Endothelial cell of umbilical vein (primary cell): ENCODE data around the gene MAP6.

ENCODE experiments used
- GATA2 ChIP-seq: IDR thresholded peaks from 2 replicates; pipeline ENCODE4 v1.7.0; 2011; ENCODE audit warnings: low read depth, mild to moderate bottlenecking, moderate library complexity, mixed read lengths, low read length; ENCODE audit not compliant: insufficient read length, insufficient read depth
- JUN ChIP-seq: IDR thresholded peaks from 2 replicates; pipeline ENCODE4 v1.6.1; 2011; ENCODE audit warnings: borderline replicate concordance, low read depth; ENCODE audit not compliant: insufficient read length, insufficient read depth
- POLR2A ChIP-seq: IDR thresholded peaks from 2 replicates; pipeline ENCODE4 v1.6.1; 2012; ENCODE audit warnings: low read depth, mild to moderate bottlenecking, control low read depth, low read length
- TF ChIP-seq, protein P1 (sequence below), 2 donors: IDR thresholded peaks; 1 replicate in 1 of 2; 2 replicates in 1 of 2; pipeline ENCODE4 v1.5.1; 2011; ENCODE audit warnings: low read length in 2 of 2, mild to moderate bottlenecking in 2 of 2, moderate library complexity in 2 of 2, control low read depth in 1 of 2, inconsistent platforms in 1 of 2, low read depth in 1 of 2; ENCODE audit not compliant: insufficient read depth in 1 of 2; ENCODE audit errors: extremely low read depth in 1 of 2
- TF ChIP-seq, protein P2 (sequence below): IDR thresholded peaks from 2 replicates; pipeline ENCODE4 v1.6.1; 2011; ENCODE audit not compliant: insufficient read depth, insufficient read length

DNA sequence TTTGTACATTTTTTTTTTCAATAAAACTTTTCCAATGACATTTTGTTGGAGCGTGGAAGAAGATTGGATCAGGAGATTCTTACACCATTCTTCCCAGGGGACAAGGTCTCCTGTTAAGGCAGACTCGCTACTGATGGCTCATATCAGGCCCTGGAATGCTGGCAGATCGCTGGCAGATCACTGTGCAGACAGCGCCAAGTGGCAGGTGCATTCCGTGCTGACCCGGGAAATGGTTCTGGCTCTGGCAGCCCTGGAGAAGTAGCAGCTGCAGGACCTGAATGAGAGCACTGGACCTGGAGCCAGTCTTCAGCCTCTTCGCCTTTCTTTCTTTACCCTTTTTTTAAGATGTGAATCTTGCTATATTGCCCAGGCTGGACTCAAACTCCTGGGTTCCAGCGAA, 96.1 kb downstream of the MAP6 start:
- TF ChIP-seq, protein P1, sequence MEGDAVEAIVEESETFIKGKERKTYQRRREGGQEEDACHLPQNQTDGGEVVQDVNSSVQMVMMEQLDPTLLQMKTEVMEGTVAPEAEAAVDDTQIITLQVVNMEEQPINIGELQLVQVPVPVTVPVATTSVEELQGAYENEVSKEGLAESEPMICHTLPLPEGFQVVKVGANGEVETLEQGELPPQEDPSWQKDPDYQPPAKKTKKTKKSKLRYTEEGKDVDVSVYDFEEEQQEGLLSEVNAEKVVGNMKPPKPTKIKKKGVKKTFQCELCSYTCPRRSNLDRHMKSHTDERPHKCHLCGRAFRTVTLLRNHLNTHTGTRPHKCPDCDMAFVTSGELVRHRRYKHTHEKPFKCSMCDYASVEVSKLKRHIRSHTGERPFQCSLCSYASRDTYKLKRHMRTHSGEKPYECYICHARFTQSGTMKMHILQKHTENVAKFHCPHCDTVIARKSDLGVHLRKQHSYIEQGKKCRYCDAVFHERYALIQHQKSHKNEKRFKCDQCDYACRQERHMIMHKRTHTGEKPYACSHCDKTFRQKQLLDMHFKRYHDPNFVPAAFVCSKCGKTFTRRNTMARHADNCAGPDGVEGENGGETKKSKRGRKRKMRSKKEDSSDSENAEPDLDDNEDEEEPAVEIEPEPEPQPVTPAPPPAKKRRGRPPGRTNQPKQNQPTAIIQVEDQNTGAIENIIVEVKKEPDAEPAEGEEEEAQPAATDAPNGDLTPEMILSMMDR (IDR thresholded peaks at IDR 0.05; ENCODE audit: extremely low read depth in 1 of 2, insufficient read depth in 1 of 2, low read depth in 1 of 2, low read length in 2 of 2): no peak
- no peak for TF ChIP-seq JUN
- TF ChIP-seq, protein P2, sequence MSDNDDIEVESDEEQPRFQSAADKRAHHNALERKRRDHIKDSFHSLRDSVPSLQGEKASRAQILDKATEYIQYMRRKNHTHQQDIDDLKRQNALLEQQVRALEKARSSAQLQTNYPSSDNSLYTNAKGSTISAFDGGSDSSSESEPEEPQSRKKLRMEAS: no peak
- no peak for TF ChIP-seq POLR2A
- TF ChIP-seq GATA2: no peak
